ENCODE results near the gene FGF2.
"Not testable (repeated sequence)": the region's sequence is repeated elsewhere in the genome, so short reads cannot be mapped to it uniquely, and the experiment has no call there.

Gene FGF2

GRCh38 chr4:122847931-122848330, 21.3 kb downstream of the FGF2 start:
- no peak for DNase-seq (ENCODE audit: low read depth)

GRCh38 chr4:122849789-122850188, 23.2 kb downstream of the FGF2 start:
- DNase-seq (ENCODE audit: low read depth), result not testable (repeated sequence)

GRCh38 chr4:122851568-122851967, 24.9 kb downstream of the FGF2 start:
- DNase-seq (ENCODE audit: low read depth), result no peak

- no peak for DNase-seq (ENCODE audit: low read depth)
Measured at GRCh38 chr4:122854447-122855352, 28.1 kb downstream of the FGF2 start.

GRCh38 chr4:122855353-122855890, 28.8 kb downstream of the FGF2 start:
- no peak for DNase-seq (ENCODE audit: low read depth)

GRCh38 chr4:122857160-122857559, 30.5 kb downstream of the FGF2 start:
- no peak for DNase-seq (ENCODE audit: low read depth)

GRCh38 chr4:122858705-122859104, 32.1 kb downstream of the FGF2 start:
- DNase-seq (ENCODE audit: low read depth), result no peak

GRCh38 chr4:122861172-122861943, 34.7 kb downstream of the FGF2 start:
- no peak for DNase-seq (ENCODE audit: low read depth)

- DNase-seq (ENCODE audit: low read depth), result no peak
Measured at GRCh38 chr4:122863639-122864038, 37.0 kb downstream of the FGF2 start.

GRCh38 chr4:122865425-122865824, 38.8 kb downstream of the FGF2 start:
- no peak for DNase-seq (ENCODE audit: low read depth)

- not testable (repeated sequence) for DNase-seq (ENCODE audit: low read depth)
Measured at GRCh38 chr4:122868235-122868634, 41.6 kb downstream of the FGF2 start.

GRCh38 chr4:122873146-122873545, 46.5 kb downstream of the FGF2 start:
- DNase-seq (ENCODE audit: low read depth), result no peak

GRCh38 chr4:122873821-122874593, 47.4 kb downstream of the FGF2 start:
- no peak for DNase-seq (ENCODE audit: low read depth)

- no peak for DNase-seq (ENCODE audit: low read depth)
Measured at GRCh38 chr4:122875949-122876348, 49.3 kb downstream of the FGF2 start.

- no peak for DNase-seq (ENCODE audit: low read depth)
Measured at GRCh38 chr4:122876456-122876855, 49.8 kb downstream of the FGF2 start.

- DNase-seq (ENCODE audit: low read depth), result no peak
Measured at GRCh38 chr4:122879001-122879400, 52.4 kb downstream of the FGF2 start.

GRCh38 chr4:122882857-122883735, 56.5 kb downstream of the FGF2 start:
- DNase-seq (ENCODE audit: low read depth), result no peak

- no peak for DNase-seq (ENCODE audit: low read depth)
Measured at GRCh38 chr4:122884499-122884898, 57.9 kb downstream of the FGF2 start.

- no peak for DNase-seq (ENCODE audit: low read depth)
Measured at GRCh38 chr4:122889726-122890125, 63.1 kb downstream of the FGF2 start.

GRCh38 chr4:122890147-122890795, 63.6 kb downstream of the FGF2 start:
- no peak for DNase-seq (ENCODE audit: low read depth)

- no peak for DNase-seq (ENCODE audit: low read depth)
Measured at GRCh38 chr4:122894827-122895226, 68.2 kb downstream of the FGF2 start.
